NCI-H146 treated with DMSO at 0.1 percent for 48 hours (cell line): ENCODE data around the gene LARP7.
"Not testable (repeated sequence)": the region's sequence is repeated elsewhere in the genome, so short reads cannot be mapped to it uniquely, and the experiment has no call there.

Experiments used
- DNase-seq: peaks from one replicate; lab custom pipeline; 2025; ENCODE audit not compliant: unreplicated experiment; lab: John Stamatoyannopoulos, UW

LARP7 gene

GRCh38 chr4:112649055-112649408, 12.1 kb downstream of the LARP7 start:
- no peak for DNase-seq

- DNase-seq = no peak
Observed at GRCh38 chr4:112650332-112650731, 13.4 kb downstream of the LARP7 start.

- no peak for DNase-seq
Observed at GRCh38 chr4:112651641-112652040, 14.7 kb downstream of the LARP7 start.

GRCh38 chr4:112652216-112652615, 15.3 kb downstream of the LARP7 start:
- no peak for DNase-seq

GRCh38 chr4:112655270-112655669, 18.3 kb downstream of the LARP7 start:
- DNase-seq = no peak

GRCh38 chr4:112656115-112656514, 19.2 kb downstream of the LARP7 start:
- DNase-seq = not testable (repeated sequence)

- no peak for DNase-seq
Observed at GRCh38 chr4:112664611-112665010, 27.7 kb downstream of the LARP7 start.

GRCh38 chr4:112668131-112668530, 31.2 kb downstream of the LARP7 start:
- DNase-seq = no peak

GRCh38 chr4:112673076-112673475, 36.1 kb downstream of the LARP7 start:
- no peak for DNase-seq

GRCh38 chr4:112673686-112674085, 36.7 kb downstream of the LARP7 start:
- no peak for DNase-seq

- DNase-seq = no peak
Observed at GRCh38 chr4:112674376-112674775, 37.4 kb downstream of the LARP7 start.

- no peak for DNase-seq
Observed at GRCh38 chr4:112677519-112678091, 40.7 kb downstream of the LARP7 start.

GRCh38 chr4:112680996-112681395, 44.1 kb downstream of the LARP7 start:
- DNase-seq = no peak

GRCh38 chr4:112693507-112693906, 56.6 kb downstream of the LARP7 start:
- no peak for DNase-seq

GRCh38 chr4:112700679-112701078, 63.7 kb downstream of the LARP7 start:
- DNase-seq = no peak

- no peak for DNase-seq
Observed at GRCh38 chr4:112702892-112703291, 65.9 kb downstream of the LARP7 start.

- no peak for DNase-seq
Observed at GRCh38 chr4:112704322-112704721, 67.4 kb downstream of the LARP7 start.

GRCh38 chr4:112704991-112705845, 68.3 kb downstream of the LARP7 start:
- no peak for DNase-seq

- DNase-seq = not testable (repeated sequence)
Observed at GRCh38 chr4:112705891-112706839, 69.2 kb downstream of the LARP7 start.

- DNase-seq = no peak
Observed at GRCh38 chr4:112706840-112707207, 69.9 kb downstream of the LARP7 start.
